ENCODE measurements around the gene C12orf57. TPM values are rescaled to one million over a fixed set of nuclear protein-coding genes. Genes with fewer than 3 reads are reported as not detected.

C12orf57 gene
- total RNA-seq, 2 experiments from 2014 or later: 184 to 185 TPM

- H3K4me1 Mint-ChIP-seq (ENCODE audit: low read depth): peaks cover 71% of the 10 kb centered on the region
- no peaks in the 10 kb centered on the region for H3K9me3 Mint-ChIP-seq (ENCODE audit: insufficient read depth)
- H3K36me3 Mint-ChIP-seq (ENCODE audit: low read depth): peaks cover 13% of the 10 kb centered on the region
- DNase-seq: no peak
- ChIA-PET CTCF (interaction anchor here (0.7 to 8.0 kb wide), 7 partner anchors 8 to 61 kb away, joined by 3 to 106 read pairs (median 3); partner anchors contain the start of genes C12orf57, RNU7-1 and TPI1), POLR2A (interaction anchor here (1.1 to 8.3 kb wide), 4 partner anchors 9 to 16 kb away, joined by 3 to 94 read pairs (median 34); partner anchors contain the start of genes C12orf57 and RNU7-1)
- peak overlapping the region; percentile 72 for H3K4me3 Mint-ChIP-seq
- no peaks in the 10 kb centered on the region for H3K27me3 Mint-ChIP-seq (ENCODE audit: low read depth)
- H3K27ac Mint-ChIP-seq: peak overlapping the region; percentile 36
- no peak for ATAC-seq
Measured at GRCh38 chr12:6928703-6929407, 15.0 kb upstream of the C12orf57 start.

GRCh38 chr12:6929466-6930452 is 14.1 kb upstream of the C12orf57 start:
- ChIA-PET POLR2A (interaction anchor here (0.6 to 8.3 kb wide), 5 partner anchors 8 to 60 kb away, joined by 3 to 94 read pairs (median 5); partner anchors contain the start of genes C12orf57 and RNU7-1), CTCF (interaction anchor here (0.8 to 8.0 kb wide), 4 partner anchors 7 to 35 kb away, joined by 3 to 106 read pairs (median 4); no protein-coding TSS in a partner anchor)
- Mint-ChIP-seq H3K4me3 (peak overlapping the region; percentile 72), H3K4me1 (ENCODE audit: low read depth) (peaks cover 71% of the 10 kb centered on the region), H3K36me3 (ENCODE audit: low read depth) (peaks cover 17% of the 10 kb centered on the region), H3K27me3 (ENCODE audit: low read depth) (no peaks in the 10 kb centered on the region), H3K9me3 (ENCODE audit: insufficient read depth) (no peaks in the 10 kb centered on the region), H3K27ac (peak overlapping the region; percentile 53)
- ATAC-seq (no peak), DNase-seq (no peak)

- no peak for DNase-seq
- H3K27me3 Mint-ChIP-seq (ENCODE audit: low read depth): no peaks in the 10 kb centered on the region
- no peak overlapping the region for H3K4me3 Mint-ChIP-seq
- ATAC-seq: peak; percentile 16
- H3K27ac Mint-ChIP-seq: peak overlapping the region; percentile 79
- peaks cover 74% of the 10 kb centered on the region for H3K4me1 Mint-ChIP-seq (ENCODE audit: low read depth)
- no peaks in the 10 kb centered on the region for H3K9me3 Mint-ChIP-seq (ENCODE audit: insufficient read depth)
- H3K36me3 Mint-ChIP-seq (ENCODE audit: low read depth): peaks cover 33% of the 10 kb centered on the region
- POLR2A ChIA-PET: interaction anchor here (4.9 kb wide), 1 partner anchor 11 kb away, joined by 48 read pairs; the partner anchor contains the start of genes C12orf57 and RNU7-1
- CTCF ChIA-PET: interaction anchor here (0.7 to 9.8 kb wide), 5 partner anchors 5 to 60 kb away, joined by 3 to 106 read pairs (median 6); partner anchors contain the start of genes ATN1, C12orf57, RNU7-1 and SPSB2
Measured at GRCh38 chr12:6932766-6933165, 11.1 kb upstream of the C12orf57 start.

- Mint-ChIP-seq H3K27ac (peak overlapping the region; percentile 60), H3K36me3 (ENCODE audit: low read depth) (peaks cover 34% of the 10 kb centered on the region), H3K4me3 (peak overlapping the region; percentile 4), H3K4me1 (ENCODE audit: low read depth) (peaks cover 76% of the 10 kb centered on the region), H3K27me3 (ENCODE audit: low read depth) (no peaks in the 10 kb centered on the region), H3K9me3 (ENCODE audit: insufficient read depth) (no peaks in the 10 kb centered on the region)
- no peak for DNase-seq
- ATAC-seq: no peak
- ChIA-PET POLR2A (interaction anchor here (0.8 to 4.9 kb wide), 2 partner anchors 10 to 84 kb away, joined by 3 to 48 read pairs; partner anchors contain the start of genes C12orf57, LPCAT3 and RNU7-1), CTCF (interaction anchor here (0.8 to 9.8 kb wide), 6 partner anchors 7 to 84 kb away, joined by 3 to 106 read pairs (median 4); partner anchors contain the start of genes ATN1, C12orf57, LPCAT3 and RNU7-1)
Measured at GRCh38 chr12:6934110-6934509, 9.7 kb upstream of the C12orf57 start.

- Mint-ChIP-seq H3K4me3 (peak overlapping the region; percentile 82), H3K36me3 (ENCODE audit: low read depth) (peaks cover 35% of the 10 kb centered on the region), H3K27me3 (ENCODE audit: low read depth) (no peaks in the 10 kb centered on the region), H3K9me3 (ENCODE audit: insufficient read depth) (no peaks in the 10 kb centered on the region), H3K4me1 (ENCODE audit: low read depth) (peaks cover 69% of the 10 kb centered on the region), H3K27ac (peak overlapping the region; percentile 97)
- ATAC-seq: no peak
- no peak for DNase-seq
- POLR2A ChIA-PET: interaction anchor here (0.7 to 20.8 kb wide), 8 partner anchors 8 to 69 kb away, joined by 3 to 1099 read pairs (median 7); partner anchors contain the start of genes ATN1, C12orf57, PTPN6 and RNU7-1
- CTCF ChIA-PET: interaction anchor here (1.3 to 18.6 kb wide), 8 partner anchors 8 to 83 kb away, joined by 3 to 742 read pairs (median 21); partner anchors contain the start of genes ATN1, LPCAT3 and SPSB2
Measured at GRCh38 chr12:6935371-6936193, 8.2 kb upstream of the C12orf57 start.

- Mint-ChIP-seq H3K4me3 (peak overlapping the region; percentile 82), H3K4me1 (ENCODE audit: low read depth) (peaks cover 65% of the 10 kb centered on the region), H3K27ac (peak overlapping the region; percentile 97), H3K9me3 (ENCODE audit: insufficient read depth) (no peaks in the 10 kb centered on the region), H3K36me3 (ENCODE audit: low read depth) (peaks cover 35% of the 10 kb centered on the region), H3K27me3 (ENCODE audit: low read depth) (no peaks in the 10 kb centered on the region)
- POLR2A ChIA-PET: interaction anchor here (0.7 to 20.8 kb wide), 10 partner anchors 7 to 172 kb away, joined by 3 to 1099 read pairs (median 6); partner anchors contain the start of genes ATN1, C12orf57, PTPN6 and RNU7-1
- no peak for DNase-seq
- ATAC-seq: no peak
- CTCF ChIA-PET: interaction anchor here (1.3 to 18.6 kb wide), 7 partner anchors 9 to 82 kb away, joined by 3 to 742 read pairs (median 37); partner anchors contain the start of genes ATN1, LPCAT3 and SPSB2
Measured at GRCh38 chr12:6936194-6936635, 7.6 kb upstream of the C12orf57 start.

- peak overlapping the region; percentile 82 for H3K4me3 Mint-ChIP-seq
- H3K4me1 Mint-ChIP-seq (ENCODE audit: low read depth): peaks cover 63% of the 10 kb centered on the region
- POLR2A ChIA-PET: interaction anchor here (0.7 to 20.8 kb wide), 19 partner anchors 7 to 171 kb away, joined by 3 to 1099 read pairs (median 5); partner anchors contain the start of genes ATN1, C12orf57, ENO2 and LRRC23
Measured at GRCh38 chr12:6936636-6937480, 7.0 kb upstream of the C12orf57 start.

GRCh38 chr12:6937481-6938352 is 6.1 kb upstream of the C12orf57 start:
- Mint-ChIP-seq H3K4me3 (peak overlapping the region; percentile 82), H3K9me3 (ENCODE audit: insufficient read depth) (no peaks in the 10 kb centered on the region), H3K36me3 (ENCODE audit: low read depth) (peaks cover 37% of the 10 kb centered on the region), H3K27me3 (ENCODE audit: low read depth) (no peaks in the 10 kb centered on the region), H3K27ac (peak overlapping the region; percentile 97), H3K4me1 (ENCODE audit: low read depth) (peaks cover 62% of the 10 kb centered on the region)
- DNase-seq (peak; percentile 96), ATAC-seq (peak; percentile 93)
- ChIA-PET POLR2A (interaction anchor here (0.6 to 20.8 kb wide), 20 partner anchors 9 to 171 kb away, joined by 3 to 1099 read pairs (median 4); partner anchors contain the start of genes ATN1, C1RL, ENO2 and LRRC23), CTCF (interaction anchor here (0.8 to 18.6 kb wide), 19 partner anchors 9 to 384 kb away, joined by 3 to 742 read pairs (median 6); partner anchors contain the start of genes ATN1, C1RL, CDCA3 and LPCAT3)

More at GRCh38 chr12:6936636-6937480, 7.0 kb upstream of the C12orf57 start:
- Mint-ChIP-seq H3K27ac (peak overlapping the region; percentile 97), H3K27me3 (ENCODE audit: low read depth) (no peaks in the 10 kb centered on the region), H3K9me3 (ENCODE audit: insufficient read depth) (no peaks in the 10 kb centered on the region), H3K36me3 (ENCODE audit: low read depth) (peaks cover 35% of the 10 kb centered on the region)
- peak; percentile 78 for DNase-seq
- peak; percentile 38 for ATAC-seq
- CTCF ChIA-PET: interaction anchor here (0.8 to 18.6 kb wide), 15 partner anchors 10 to 176 kb away, joined by 3 to 742 read pairs (median 9); partner anchors contain the start of genes ATN1, C1RL, LPCAT3 and LRRC23
